NCI-H2171 (cell line): ENCODE measurements around the gene VPS37B.

Source experiments
- DNase-seq: peaks from one replicate; lab custom pipeline; 2025; lab: John Stamatoyannopoulos, UW

The VPS37B gene

DNA sequence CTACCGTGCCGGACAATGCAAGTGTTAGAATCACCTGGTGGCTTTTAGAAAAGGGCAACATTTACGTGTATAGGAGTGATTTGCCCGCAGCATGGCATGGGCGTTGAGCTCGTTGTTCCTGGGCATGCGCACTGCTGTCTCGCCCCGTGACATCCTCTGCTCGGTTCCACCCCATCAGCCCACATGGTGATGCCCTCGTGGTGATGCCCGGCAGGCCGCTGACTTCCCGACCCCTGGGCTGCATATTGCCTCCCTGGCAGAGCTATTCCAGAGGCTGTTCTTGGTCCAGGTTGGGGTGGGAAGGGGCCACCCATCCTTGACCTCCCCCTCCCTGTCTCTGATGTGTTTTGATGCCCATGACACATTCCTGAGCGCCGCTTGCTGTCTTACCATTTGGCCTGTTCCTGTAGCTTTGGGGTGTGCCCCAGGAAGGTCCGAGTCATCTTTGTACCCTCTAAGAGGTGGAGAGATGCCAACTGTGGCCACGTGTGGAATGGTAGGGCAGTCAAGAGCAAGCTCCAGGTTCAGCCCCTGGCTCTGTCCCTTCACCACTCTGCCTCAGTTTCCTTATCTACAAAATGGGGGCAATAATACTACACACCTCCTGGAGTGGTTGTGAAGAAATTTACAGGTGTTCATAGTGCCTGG is 55.9 kb downstream of the VPS37B start:
- DNase-seq, result no peak

DNA sequence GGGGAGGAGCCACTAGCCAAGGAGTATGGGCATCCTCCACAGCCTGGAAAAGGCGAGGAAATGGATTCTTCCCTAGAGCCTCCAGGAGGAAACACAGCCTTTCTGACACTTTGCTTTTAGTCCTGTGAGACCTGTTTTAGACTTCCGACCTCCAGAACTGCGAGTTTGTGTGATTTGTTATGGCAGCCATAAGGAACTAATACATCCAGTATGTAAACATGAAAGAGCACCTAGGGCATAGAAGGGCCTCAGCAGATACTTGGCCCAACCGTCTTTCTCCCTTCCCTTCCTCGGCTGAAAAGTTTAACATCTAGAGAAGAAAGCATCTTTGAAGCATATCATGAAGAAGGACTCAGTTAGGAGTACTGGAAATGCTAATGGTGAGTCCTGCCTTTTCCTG is 57.1 kb downstream of the VPS37B start:
- no peak for DNase-seq

DNA sequence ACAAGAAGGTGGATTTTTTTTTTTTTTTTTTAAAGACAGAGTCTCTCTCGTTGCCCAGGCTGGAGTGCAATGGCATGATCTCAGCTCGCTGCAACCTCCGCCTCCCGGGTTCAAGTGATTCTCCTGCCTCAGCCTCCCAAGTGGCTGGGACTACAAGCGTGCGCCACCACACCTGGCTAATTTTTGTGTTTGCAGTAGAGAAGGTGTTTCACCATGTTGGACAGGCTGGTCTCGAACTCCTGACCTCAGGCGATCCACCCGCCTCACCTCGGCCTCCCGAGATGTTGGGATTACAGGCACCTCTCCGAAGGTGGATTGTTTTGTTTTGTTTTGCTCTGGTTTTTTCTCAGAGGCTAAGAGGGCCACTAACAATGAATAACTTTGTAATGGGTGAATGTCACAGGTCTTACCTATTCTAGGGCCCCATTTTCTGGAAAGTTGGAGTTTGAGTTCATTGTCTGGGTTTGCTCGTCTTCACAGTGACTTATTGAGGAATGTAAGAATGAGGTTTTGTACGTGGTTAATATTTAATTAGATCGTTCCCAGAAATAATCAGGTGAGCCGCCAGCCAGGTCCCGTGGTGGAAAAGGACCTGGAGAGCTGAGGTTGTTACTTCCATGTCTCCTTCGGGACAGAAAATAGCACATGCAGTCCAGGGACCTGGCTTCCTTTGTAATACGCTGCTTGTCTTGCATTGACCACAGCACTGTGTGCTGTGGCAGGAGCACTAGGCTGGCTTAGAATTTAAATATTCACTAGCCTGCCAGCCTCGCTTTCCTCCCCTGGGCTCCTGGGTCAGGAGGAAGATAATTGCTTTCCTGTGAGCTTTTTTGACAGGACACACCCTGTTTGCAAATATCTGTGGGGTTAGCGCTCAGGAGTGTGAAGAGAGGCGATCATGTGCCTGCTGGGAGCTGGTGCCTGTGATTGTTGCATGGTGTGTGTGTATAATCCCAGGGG is 58.3 kb downstream of the VPS37B start:
- DNase-seq, result no peak

DNA sequence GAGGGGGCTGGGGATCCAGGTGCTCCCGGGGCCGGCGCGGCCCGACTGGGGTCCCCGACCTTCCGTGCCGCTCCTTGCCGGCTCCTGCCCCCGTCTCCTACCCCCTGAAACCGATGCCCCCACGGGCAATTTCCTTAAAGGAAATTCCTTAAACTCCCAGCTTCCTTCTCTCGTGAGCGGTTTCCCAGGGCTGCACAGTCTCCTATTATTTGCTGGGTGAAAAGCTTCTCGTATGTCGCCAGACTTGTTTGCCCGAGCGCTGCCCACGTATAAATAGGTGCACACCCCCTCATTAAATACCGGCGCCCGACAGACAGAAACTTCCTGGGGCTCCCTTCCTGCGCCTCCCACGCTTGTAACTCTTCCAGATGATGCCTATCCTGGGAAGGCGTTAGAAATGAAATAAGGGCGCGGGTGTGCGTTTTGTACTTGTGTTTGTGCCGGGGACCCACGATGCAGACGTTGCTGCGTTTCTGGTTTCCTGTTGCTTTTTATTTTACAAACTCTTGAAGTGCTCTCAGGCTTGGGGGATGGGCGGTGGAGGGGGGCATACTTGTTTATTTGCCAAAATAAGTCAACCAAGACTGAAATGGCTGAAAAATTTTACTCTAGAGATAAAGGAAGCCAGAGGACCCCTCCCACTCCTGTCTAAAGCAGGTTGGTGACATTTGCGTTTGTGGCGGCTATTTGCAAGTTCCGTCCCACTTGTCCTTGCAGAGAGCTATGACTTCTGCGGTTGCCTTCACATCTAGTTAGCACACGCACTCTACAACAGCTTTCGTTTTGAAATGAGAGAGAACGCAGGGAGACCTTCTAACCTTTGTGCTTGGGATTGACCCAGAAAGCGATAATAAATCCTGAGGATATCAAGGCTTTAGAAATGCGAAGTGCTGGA is 59.6 kb downstream of the VPS37B start:
- DNase-seq, result no peak

DNA sequence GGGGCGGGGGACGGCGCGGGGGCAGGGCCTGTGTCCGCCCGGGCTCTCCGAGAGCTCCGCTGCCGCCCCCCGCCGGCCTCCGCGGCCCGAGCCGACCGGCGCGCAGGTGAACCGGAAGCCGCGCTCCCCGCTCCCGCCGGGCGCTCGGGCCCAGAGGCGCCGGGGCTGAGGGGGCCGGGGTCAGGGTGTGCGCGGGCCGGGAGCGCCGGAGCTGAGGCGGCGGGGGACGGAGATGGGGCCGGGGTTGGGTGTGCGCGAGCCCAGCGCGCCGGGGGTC is 60.2 kb downstream of the VPS37B start:
- DNase-seq, result no peak

DNA sequence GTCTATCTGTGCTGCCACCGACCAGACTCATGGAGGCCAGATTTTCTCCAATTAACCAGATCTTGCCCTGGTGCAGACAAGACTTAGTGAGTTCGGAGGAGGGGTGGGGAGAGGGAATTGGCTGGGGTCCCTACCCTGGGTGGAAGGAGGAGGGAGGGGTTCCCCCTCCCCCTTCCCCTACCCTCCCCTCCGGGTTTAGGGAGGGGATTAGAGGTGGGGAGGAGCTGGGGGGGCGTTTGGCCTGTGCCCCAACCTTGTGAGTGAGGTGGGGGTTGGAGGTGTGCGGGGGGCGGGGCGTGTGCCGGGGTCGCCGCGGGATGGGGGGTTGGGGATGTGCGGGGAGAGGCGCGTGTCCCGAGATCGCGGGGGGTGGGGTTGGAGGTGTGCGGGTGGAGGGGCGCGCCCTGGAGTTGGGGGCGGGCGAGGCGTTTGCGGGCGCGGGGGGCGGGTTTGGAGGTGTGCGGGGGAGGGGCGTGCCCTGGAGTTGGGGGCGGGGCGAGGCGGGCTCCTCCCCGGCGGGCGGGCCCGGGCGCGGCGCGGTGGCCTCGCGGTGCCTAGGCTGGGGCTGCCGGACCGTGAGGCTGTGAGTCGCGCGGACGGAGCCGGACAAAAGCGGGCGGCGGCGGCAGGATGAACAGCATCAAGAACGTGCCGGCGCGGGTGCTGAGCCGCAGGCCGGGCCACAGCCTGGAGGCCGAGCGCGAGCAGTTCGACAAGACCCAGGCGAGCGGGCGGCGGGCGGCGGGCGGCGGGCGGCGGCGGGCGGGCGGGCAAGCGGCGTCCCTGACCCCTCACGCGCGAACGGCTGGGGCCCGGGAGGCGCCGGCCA is 60.8 kb downstream of the VPS37B start, which contains the start of gene HIP1R:
HIP1R (plus strand) TSS at position 537 of the 829 bp plus-strand sequence; CDS start at position 631, 94 bp downstream.
- DNase-seq, result peak; percentile 42

DNA sequence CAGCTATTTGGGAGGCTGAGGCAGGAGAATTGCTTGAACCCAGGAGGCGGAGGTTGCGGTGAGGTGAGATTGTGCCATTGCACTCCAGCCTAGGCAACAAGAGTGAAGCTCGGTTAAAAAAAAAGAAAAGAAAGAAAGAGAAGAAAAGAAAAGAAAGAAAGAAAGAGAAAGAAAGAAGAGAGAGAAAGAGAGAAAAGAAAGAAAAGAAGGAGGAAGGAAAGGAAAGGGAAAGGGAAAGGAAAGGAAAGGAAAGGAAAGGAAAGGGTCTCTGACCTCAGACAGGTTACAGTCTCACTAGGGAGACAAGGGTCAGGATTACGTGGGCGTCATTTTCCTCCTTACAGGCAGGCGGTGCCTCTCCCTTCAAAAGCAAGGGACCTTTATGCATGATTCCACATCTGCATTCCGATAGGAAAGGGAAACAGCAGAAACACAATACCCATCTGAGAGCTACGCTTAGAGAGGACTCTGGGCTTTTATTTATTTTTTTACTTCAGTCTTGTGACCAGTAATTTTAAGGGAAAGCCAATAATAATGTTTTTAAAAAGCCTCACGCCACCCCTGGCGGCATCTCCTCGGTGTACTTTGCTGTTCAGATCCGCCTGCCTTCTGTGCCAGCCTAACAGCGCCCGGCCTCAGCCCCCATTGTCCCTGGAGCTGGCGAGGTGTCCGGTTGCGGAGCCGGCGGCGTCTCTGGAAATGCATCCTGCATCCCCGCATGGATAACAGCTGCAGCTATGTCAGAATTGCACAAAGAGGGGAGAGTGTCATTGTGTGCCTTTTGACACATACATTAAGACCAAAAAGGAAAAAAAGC is 61.6 kb downstream of the VPS37B start:
- peak; percentile 41 for DNase-seq

DNA sequence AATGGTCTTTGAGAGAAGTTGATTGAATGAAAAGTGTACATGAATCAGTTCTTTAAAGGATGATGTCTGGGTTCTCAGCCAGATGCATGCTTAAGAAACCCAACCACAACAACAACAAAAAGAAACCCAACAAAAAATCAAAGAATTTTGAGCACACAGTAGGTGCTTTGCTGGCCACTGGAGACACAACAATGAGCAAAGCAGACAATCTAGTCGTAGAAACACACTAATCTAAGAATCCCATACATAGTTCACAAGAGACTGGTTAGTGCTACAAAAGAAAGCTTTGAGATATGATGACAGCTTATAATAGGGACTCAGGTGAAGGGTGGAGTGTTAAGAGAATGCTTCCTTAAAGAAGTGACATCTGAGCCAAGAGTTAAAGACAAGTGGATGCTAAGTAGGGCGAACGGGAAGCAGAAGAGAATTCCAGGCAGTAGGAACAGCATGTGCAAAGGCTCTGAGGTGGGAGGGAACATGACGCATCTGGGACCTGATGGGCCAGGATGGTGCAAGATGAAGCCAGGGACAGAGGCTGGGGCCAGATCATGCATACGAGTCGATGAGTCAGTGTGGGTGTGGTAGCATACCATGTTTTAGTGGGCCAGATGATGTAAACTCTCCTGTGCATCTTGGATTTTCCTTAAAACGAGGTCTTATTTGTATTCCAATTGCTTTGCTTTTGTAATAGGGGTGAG is 65.3 kb downstream of the VPS37B start:
- no peak for DNase-seq

DNA sequence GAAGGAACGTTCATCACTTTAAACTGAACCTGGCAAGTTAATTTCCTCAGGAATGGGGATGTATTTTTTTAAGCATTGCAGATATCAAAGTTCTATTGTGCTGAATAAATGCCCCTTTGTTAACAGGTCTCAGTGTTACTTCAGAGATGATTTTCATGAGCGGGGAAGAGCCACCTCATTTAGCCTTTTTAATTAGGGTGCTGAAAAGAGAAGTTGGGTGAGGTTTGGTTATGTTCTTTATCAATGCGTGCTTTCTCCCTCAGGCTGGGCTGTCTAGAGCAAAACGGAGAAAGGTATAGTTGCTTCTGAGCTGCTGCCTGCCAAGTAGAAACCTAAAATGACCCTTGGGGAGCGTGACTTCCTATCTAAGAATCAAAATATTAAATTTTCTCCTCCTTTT is 68.7 kb downstream of the VPS37B start:
- DNase-seq, result no peak

DNA sequence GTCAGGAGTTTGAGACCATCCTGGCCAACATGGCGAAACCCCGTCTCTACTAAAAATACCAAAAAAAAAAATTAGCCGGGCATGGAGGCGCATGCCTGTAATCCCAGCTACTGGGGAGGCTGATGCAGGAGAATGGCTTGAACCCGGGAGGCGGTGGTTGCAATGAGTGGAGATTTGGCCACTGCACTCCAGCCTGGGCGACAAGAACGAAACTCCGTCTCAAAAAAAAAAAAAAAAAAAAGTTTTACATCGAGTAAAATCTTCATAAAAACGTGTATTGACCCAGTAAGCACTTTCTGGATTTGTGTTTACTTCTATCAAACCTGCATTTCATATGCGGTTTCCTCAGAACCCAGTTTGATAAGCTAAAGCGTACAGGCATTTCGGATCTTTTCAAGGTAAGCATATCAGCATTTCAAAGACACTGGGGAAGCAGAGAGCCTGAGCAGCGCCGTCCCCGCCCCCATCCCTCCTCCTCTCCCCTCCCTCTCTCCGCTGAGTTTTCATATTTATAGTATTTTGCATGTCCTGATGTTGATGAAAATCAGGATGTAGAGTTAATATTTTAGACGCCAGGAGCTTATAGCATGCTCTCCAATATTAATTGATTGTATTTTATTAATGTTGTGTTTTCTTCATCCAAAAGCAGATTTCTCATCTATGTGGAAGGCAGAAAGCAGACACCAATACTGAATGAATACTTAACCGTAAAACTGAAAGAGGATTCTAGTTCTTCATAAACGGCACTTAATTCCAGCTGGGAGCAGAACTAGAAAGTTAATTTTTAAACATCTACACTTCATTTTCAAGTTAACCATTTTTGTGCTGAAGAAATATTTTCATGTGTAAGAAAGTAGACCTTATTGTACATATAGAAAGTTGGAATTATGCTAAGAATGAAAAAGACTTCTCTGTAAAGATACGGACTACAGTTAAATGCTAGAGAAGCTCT is 69.9 kb downstream of the VPS37B start:
- DNase-seq, result no peak

DNA sequence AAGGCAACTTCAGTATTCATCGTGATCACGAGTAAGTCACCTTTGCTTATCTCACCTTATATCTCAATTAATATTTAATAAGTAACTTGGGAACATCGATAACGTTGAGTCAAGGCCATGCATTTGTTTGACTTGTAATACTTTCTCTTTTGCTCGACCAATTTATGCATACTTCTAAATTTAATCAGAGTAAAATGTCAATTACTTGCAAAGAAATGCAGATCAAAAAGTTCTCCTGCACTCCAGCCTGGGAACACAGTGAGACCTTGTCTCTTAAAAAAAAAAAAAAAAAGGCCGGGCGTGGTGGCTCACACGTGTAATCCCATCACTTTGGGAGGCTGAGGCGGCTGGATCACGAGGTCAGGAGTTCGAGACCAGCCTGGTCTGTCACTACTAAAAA is 72.5 kb downstream of the VPS37B start:
- no peak for DNase-seq

DNA sequence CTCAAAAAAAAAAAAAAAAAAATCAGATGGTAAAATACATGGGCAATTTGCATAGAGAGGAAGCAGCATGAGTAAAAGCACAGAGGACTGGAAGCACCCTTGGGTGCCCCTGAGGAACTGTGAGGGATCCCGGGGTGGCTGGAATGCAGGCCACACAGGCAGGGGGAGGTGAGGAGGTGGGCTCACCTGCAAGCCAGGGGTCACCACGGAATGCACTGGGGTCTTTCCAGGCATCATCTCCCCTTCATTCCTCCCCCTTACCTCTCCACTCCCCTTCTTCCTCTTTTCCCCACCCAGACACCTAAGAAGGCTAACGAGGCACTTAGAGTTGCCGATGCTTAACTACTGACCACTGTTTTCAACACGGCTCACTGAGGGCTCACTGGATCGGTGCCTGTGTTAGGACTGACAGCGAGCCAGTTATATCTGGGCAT is 75.1 kb downstream of the VPS37B start:
- no peak for DNase-seq

DNA sequence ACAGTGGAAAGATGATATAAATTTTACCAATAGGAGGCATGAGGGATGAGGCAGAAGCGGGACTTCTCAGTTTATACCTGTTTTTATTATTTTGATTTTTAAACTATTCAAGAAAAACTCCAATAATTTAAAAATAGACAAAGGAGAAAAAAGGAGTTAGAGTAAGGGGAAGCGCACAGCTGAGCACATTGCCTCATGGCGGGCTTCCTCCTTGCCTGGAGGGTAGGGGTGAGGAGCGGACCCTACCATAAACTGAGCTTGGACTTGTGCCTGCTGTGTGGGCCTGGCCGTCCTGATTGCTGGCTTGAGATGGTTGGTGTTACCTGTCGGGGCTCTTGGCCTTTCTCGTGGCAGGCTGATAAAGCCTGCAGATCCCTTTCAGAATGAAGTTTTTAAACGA is 75.8 kb downstream of the VPS37B start:
- no peak for DNase-seq

DNA sequence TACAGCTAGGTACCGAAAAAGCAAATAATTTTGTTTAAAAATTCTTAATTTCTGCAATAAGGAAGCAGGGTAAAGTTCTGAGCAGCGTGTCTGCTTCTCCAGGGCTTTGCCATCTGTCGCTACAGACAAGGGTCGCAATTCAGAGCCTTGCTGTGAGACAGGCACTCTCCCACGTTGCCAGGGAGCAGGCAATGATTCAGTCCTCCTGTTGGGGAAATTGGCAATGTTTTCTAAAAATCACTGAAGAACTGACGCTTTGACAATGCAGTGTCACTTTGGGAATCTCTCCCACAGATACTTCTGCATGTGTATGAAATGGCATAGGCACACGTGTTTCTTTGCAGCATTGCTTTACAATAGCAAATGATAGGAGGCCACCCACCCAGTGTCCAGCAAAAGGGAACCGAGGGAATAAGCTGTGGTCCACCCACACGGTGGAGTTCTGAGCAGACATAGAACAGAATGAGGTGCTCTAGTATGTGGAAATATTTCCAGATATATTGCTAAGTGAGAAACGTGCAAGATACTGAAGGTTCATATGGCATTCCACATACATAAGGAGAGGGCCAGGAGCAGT is 76.6 kb downstream of the VPS37B start:
- DNase-seq, result no peak
